ENCODE results near the gene TSR3.

Gene TSR3
- 14.1 to 71.1 (median 38.7) reads per million in 3 experiments for total RNA-seq

- DNase-seq, result peak; percentile 84
These were observed at the start of gene TSR3, which contains the start of gene GNPTG for GRCh38 chr16:1351582-1352362. Gene TSR3, minus strand, starts transcription at chr16:1351878. Its CDS starts 74 bp downstream, at chr16:1351804. Gene GNPTG, plus strand, starts transcription at chr16:1351931. Its CDS starts 35 bp downstream, at chr16:1351966.

- DNase-seq, result no peak
These were observed 49.5 kb upstream of the TSR3 start for GRCh38 chr16:1401061-1401757.

GRCh38 chr16:1398826-1399581 is 47.3 kb upstream of the TSR3 start:
- DNase-seq, result no peak

GRCh38 chr16:1398351-1398750 is 46.7 kb upstream of the TSR3 start:
- DNase-seq, result no peak

GRCh38 chr16:1397779-1398178 is 46.1 kb upstream of the TSR3 start:
- DNase-seq, result no peak

GRCh38 chr16:1395444-1396031 is 43.9 kb upstream of the TSR3 start:
- no peak for DNase-seq

- DNase-seq, result no peak
These were observed 42.8 kb upstream of the TSR3 start for GRCh38 chr16:1394367-1394951.

- no peak for DNase-seq
These were observed 42.0 kb upstream of the TSR3 start for GRCh38 chr16:1393613-1394176.

- no peak for DNase-seq
These were observed 41.1 kb upstream of the TSR3 start for GRCh38 chr16:1392826-1393225.

GRCh38 chr16:1390239-1390779 is 38.6 kb upstream of the TSR3 start:
- DNase-seq, result no peak

GRCh38 chr16:1389762-1390161 is 38.1 kb upstream of the TSR3 start:
- DNase-seq, result no peak

GRCh38 chr16:1387331-1387730 is 35.7 kb upstream of the TSR3 start:
- no peak for DNase-seq

- no peak for DNase-seq
These were observed 33.6 kb upstream of the TSR3 start for GRCh38 chr16:1385232-1385631.

GRCh38 chr16:1383556-1383955 is 31.9 kb upstream of the TSR3 start:
- no peak for DNase-seq

GRCh38 chr16:1381612-1382406 is 30.1 kb upstream of the TSR3 start:
- DNase-seq, result no peak

GRCh38 chr16:1380195-1380594 is 28.5 kb upstream of the TSR3 start:
- DNase-seq, result no peak

GRCh38 chr16:1379304-1380076 is 27.8 kb upstream of the TSR3 start:
- DNase-seq, result peak; percentile 55

GRCh38 chr16:1378804-1379303 is 27.2 kb upstream of the TSR3 start:
- DNase-seq, result peak; percentile 55

- DNase-seq, result no peak
These were observed 26.6 kb upstream of the TSR3 start for GRCh38 chr16:1378087-1378803.
